ENCODE results near the gene CHD5.
A peak's percentile ranks its signal among the peaks of the same experiment; 100 is the strongest.

The CHD5 gene

DNA sequence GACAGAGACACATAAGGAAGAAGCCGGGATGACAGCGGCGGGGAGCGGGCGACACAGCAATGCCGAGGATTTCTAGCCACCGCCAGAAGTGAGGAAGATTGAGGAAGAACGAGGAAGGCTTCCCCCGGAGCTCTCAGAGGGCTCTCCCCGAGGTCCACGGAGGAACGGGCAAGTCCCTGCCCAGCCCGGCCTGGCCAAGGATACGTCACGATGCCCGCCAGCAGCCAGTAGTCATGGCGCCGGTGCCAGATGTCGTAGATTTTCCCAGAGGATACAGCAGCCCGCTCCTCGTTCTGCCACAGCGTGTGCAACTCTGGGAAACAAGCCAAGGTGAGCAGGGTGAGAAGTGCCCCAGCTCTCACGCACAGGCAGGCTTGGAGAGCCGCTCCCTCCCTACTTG is 68.5 kb downstream of the CHD5 start:
- DNase-seq (ENCODE audit: low read depth) = no peak

DNA sequence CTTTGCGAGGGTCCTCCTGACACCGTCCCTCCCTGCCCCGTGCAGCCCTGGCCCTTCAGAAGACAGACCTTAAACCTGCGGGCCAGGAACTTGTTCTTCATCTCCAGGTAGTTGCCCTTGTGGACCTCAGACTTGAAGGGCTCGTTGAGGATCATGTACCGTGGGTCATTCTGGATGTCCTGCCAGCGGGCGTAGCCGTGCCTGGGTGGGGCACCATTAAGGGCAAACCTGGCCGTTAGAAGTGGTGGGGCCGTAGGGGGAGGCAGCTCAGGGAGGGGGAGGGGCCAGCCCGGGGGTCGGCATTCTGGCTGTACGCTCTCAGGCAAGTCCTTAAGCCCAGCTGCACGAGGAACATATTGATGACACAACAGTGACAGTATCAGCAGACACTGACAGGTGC is 69.8 kb downstream of the CHD5 start:
- DNase-seq (ENCODE audit: low read depth) = no peak

DNA sequence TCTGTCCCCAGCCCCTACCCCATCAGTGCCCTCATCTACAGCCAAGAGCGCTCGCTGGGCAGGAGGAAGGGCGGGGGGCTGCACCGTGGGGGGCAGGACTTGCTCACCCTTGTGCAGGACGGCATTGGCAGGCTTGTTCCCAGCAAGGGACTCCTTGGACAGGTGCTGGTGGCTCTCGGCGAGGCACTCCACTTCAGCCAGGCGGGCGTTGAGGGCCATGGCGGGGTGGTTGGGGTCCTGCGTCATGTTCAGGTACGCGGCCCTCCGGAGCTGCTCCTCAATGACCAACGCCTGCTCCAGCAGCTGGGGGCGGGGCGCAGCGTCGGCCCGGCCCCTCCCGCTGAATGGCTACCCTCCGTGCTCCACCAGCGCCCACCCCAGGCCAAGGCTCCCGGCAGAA is 70.4 kb downstream of the CHD5 start:
- DNase-seq (ENCODE audit: low read depth) = no peak

DNA sequence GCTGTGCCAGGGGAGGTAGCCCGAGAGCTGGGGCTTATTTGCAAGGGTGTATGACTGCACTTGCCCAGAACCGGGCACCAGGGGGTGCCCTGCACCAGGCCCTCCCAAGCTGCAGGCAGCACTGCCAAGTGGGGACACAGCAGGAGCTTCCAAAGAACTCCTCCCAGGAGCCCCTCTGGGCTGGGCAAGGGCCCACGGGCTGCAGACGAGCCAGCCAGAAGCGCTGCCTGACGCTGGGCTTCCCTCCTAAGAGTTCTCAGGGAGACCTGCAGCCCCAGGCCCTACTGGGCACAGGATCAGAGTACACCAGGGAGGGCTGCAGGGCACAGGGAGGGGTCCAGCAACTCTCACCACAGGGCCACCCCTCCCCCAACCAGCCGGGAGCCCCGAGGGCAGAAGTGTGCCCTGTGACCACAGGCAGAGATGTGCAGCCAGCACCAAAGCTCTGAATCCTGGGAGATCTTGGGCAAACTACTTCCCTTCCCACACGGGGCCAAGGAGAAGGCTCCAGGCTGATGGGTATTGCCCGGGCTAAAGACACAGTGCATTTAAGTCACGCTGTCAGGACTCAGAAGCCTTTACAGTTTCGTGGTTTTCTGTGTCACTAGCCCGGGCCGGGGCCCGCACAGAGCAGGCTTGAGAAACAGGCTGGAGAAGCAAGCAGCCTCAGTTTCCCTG is 71.0 kb downstream of the CHD5 start:
- DNase-seq (ENCODE audit: low read depth) = peak; percentile 47

DNA sequence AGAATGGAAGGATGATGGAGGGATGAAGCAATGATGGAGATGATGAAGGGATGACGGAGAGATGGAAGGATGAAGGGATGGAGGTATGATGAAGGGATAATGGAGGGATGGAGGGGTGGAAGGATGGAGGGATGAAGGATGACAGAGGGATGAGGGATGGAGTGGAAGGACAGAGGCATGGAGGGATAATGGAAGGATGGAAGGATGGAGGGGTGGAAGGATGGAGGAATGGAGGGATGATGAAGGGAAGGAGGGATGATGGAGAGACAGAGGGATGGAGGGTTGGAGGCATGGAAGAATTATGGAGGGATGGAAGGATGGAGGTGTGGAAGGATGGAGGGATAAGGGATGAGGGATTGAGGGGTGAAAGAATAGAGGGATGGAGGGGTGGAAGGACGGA is 71.6 kb downstream of the CHD5 start:
- no peak for DNase-seq (ENCODE audit: low read depth)

DNA sequence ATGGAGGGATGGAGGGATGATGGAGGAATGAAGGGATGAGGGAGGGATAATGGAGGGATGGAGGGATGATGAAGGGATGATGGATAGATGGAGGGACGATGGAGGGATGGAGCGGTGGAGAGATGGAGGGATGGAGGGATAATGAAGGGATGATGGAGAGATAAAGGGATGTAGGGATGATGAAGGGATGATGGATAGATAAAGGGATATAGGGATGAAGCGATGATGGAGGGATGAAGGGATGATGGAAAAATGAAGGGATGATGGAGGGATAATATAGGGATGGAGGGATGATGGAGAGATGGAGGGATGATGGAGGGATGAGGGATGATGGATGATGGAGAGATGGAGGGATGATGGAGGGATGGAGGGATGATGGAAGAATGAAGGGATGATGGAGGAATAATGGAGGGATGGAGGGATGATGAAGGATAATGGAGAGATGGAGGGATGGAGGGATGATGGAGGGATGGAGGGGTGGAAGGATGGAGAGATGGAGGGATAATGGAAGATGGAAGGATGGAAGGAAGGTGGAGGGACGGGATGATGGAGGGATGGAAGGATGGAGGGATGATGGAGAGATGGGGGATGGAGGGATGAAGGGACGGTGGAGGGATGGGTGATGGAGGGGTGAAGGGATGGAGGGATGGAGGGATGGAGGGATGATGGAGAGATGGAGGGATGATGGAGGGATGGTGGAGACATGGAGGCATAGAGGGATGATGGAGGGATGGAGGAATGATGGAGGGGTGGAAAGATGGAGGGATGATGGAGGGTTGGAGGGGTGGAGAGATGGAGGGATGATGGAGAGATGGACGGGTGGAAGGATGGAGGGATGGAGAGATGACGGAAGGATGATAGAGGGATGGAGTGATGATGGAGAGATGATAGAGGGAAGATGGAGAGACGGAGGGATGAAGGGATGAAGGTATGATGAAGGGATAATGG is 72.4 kb downstream of the CHD5 start:
- DNase-seq (ENCODE audit: low read depth) = no peak

DNA sequence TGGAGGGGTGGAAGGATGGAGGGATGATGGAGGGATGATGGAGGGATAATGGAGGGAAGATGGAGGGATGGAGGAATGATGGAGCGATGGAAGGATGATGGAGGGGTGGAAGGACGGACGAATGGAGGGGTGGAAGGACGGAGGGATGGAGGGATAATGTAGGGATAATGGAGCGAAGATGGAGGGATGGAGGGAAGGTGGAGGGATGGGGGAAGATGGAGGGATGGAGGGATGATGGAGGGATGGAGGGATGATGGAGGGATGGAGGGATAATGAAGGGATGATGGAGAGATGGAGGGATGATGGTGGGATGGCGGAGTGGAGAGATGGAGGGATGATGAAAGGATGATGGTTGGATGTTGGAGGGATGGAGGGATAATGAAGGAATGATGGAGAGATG is 73.1 kb downstream of the CHD5 start:
- DNase-seq (ENCODE audit: low read depth) = no peak

DNA sequence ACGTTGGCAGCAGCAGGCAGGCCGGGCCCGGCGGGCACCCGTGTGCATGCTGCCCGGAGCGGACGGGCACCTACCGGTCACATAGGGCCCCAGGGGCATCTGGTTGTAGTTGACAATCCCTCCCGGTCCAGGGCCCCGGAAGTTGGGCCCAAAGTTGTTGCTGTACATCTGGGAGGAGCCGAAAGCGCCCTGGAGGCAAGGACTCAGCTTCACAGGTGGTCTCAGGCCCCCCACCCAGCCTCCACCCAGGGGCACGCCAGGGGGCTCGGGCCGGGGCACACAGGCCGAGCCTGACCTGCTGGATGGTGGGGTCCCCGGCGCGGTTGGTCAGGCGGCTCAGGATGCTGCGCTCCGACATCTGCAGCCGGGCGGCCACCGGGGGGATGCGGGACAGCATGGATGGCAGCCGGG is 73.8 kb downstream of the CHD5 start:
- no peak for DNase-seq (ENCODE audit: low read depth)

DNA sequence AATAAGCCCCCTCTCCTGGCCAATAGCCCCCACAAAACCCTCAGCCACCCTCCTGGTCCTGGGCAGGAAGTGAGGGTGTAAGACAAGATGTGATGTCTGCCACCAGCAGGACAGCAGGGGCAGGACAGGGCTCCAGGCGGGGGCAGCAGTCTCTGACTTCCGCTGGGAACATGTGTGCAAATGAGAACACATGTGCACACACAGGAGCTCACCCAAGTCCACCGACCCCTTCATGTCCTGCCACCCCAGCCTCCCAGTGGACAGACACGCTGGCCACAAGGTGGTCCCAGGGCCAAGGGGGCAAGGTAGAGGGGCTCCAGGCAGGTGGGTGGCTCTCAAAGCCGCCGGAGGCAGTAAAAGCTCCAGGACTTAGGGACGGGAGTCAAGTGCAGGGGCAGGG is 74.4 kb downstream of the CHD5 start:
- DNase-seq (ENCODE audit: low read depth) = no peak

DNA sequence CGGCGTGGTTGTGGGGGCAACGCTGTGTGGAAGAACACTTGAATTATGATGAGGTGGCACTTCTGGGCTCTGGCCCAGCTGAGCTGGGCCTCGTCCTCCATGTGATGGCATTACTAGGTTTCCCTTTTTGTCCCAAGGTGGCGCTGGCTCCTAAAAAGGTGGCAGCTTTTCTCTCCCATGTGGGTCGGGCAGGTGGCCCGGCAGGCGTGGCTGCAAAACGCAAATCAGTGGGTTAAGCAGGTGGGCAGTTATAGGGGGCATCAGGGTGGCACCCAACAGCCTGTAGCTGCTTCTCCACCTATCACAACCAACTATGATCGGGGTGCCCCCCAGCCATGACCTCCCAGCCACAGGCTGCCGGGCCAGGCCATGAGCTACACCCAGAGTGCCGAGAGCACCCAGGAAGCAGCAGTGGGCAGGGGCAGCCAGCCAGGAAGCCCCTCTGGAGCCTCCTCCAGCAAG is 74.9 kb downstream of the CHD5 start:
- DNase-seq (ENCODE audit: low read depth) = no peak

DNA sequence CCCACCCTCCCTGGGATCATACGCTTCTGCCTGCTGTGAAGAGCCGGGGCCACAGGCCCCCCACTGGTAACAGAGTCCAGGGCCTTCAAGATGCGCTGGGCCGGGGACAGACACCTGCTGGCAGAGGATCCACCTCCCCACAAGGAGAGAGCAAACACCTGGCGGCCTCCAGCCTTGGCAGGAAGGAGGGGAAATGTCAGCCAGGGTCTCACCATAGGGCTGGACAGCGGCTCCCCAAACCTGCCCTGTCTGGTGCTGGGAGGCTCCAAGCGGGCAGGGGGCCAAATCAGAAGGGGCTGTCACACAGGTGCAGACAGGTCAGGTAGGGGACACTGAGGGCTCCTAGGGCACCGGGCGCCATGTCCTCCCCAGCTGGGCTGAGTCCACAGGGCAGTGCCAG is 75.5 kb downstream of the CHD5 start:
- DNase-seq (ENCODE audit: low read depth) = no peak

DNA sequence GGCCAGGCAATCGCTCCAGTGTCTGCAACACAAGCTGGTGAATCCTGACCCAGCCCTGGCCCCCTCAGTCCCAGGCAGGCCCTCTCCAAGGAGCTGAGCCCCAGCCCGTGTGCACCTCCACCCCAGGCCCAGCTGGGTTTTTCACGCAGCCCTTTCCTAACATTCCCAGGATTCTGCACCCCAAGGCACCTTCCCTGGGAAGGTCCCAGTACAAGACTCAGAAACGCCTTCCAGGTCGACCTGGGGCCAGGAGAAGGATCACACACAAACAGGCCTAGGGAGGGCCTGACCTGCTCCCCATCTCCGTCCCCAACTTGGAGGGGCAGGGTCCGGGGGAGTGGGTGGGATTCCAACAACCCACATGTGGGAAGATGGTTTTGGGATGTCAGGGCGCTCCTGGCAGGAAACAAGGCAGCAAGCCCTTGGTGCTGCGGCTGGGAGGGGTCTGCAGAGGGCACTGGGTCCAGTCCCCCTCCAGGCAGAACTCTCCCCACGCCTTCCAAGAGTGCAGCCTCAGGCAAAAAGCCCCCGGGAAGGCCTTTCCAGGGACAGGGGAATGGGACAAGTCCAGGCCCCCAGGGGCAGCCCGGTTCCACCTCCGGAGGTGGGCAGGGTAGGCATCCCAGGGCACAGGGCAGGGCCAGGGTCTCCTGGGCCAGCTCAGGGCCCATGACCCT is 76.1 kb downstream of the CHD5 start:
- no peak for DNase-seq (ENCODE audit: low read depth)

DNA sequence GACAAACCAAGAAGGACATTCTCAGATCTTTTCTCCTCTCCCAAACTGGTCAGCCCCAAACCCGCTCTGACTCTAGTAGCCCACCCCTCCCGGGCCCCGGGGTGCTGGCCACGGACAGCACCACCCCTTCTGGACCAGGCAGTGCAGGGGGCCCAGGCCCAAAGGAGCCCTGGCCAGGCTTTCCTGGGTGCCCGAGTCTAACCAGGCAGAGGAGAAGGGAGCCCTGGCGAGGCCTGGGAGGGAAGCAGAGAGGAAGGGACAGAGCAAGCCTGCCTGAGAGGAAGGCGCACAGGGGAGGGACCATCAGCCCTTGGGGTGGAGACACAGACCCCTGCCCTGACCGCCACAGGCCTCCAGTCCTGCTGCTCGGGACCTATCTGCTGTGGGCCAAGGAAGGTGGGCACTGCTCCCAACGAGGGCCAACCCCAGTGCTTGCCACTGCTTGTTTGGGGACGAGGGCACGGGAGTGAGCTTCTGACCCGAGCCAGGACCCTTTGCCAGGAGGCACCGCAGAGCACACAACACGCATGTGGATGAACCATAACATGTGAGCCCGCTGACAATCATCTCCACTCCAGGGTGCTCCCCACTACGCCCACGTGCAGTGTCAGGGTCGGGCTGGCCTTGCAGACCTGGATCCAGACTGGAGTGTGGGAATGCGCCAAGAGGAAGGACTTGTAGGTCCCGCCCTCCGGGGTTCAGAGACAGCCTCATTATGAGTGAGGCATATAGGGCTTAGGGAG is 76.8 kb downstream of the CHD5 start:
- no peak for DNase-seq (ENCODE audit: low read depth)

DNA sequence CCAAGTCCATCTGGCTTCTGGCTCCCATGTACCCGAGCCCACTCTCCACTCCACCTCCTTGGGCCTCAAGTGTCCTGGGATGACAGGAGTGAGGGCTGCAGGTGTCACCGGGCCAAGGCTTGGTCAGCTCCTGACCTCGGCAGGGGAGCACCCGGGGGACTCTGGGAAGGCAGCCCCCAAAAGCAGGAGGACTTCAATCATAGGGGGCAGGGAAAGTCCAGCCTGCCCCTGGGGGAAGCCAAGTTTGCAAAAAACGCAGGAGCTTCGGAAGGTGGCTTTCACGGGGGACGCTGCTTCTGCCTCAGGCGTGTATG is 77.6 kb downstream of the CHD5 start:
- no peak for DNase-seq (ENCODE audit: low read depth)

DNA sequence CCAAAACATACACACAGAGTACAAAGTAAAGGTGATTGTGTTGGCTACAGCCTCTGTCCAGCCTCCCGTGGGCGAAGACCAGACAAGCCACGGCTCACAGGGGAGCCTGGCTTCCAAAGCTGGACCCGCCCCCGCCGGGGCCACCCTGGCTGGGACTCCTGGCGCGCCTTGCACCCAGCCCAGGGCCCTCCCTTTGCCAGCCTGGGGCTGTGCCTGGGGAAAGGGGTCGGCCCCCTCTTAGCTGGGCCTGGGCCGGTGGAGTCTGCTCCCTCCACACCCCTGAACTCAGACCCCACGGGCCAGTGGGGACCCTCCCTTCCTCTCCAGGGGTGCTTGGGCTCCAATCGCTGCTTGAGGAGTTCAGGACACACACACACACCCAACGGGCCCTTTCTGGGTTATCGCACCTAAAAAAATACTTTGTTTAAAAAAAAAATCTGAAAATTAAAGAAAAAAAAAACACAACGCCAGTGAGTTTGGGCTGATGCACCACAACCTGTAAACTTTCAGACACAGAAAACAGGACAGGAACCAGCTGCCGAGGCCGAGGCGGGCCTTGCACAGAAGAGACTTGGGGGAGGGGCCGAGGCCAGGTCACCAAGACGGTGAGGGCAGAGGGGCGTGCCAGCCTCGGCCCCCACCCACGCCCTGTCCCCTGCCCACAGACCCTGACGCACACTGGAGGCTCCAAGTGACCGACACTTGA is 78.1 kb downstream of the CHD5 start:
- DNase-seq (ENCODE audit: low read depth) = no peak

DNA sequence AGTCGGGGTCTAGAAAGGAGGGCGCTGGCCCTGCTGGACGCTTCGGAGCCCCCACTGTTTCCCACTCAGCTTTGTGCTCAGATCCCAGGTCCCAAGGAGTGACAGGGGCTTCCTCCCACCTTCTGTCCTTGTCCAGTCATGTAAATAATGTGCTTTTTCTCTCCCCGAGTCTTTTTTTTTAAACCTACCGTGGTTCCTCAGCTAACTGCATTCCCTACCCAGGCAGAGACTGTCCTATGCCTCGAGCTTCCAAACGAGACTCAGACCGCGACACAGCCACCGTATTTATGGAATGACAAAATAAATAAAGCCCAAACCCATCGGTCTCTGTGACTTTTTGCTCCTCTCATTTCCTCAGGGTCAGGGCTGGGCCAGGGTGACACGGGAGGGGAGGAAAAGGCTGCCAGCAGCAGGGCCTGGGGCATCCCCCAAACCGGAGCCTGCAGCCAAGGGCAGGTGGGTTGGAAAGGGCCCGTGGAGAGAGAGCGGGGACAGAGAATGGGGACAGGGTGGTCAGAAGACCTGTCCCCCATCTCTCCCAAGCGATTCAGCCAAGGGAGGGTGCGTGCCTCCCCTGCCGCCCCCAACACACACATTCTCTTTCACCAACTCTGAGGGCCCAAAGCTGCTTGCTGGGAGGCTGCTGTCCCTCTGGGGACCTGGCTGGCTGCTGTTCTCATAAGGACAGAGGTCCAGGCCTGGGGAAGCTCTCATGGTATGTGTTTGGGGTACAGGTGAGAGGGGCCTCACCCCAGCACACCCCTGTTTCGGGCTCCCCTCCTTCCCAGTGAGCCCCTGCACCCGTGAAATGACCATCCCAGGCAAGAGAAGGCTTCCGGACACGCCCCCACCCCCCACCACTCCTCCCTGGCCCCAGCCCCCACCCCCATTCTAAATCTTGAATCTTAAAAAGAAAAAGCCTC is 79.0 kb downstream of the CHD5 start:
- DNase-seq (ENCODE audit: low read depth) = no peak

DNA sequence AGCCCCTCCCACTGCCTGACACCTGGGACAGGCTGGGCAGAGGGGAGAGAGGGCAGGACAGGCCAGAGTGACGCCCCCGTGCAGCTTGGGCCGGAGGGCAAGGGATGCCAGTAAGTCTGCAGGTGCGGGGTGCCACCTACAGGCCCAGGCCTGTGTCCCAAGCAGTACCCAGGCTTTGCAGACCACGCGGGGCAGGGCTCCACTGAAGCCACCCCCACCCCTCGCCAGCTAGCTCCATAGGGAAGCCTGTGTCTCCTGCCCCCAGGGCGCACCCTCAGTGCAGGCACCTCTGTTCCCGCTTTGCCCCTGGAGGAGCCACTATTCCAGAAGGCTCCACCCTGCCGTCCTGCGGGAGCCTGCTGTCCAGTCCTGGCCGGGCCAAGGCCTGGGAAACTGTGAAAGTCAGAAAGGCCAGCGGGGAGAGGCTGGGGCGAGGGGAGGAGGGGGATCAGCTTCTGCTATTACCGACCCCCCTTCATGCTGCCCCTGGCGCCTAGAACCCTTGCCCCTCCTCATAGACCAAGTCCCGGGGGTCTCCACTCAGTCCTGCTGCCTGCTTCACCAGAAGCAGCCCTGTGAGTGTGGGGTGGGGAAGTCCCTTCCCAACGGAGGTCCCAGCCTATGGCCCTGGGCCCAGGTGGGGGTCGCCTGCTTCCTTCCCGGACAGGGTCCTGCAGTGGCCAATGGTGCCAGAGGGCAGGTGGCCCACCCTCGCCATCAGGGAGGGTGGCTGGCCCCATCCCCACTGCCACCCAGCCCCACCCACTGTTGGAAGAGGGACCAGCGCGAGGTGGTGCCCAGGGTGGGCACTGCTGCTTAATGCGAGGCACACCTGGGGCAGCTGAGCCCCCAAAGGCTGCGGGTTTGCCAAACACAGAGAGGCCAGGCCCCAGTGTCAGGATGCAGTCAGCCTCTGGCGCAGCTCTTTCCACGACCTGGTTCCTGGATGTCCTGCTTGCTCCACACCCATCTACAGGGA is 80.0 kb downstream of the CHD5 start:
- no peak for DNase-seq (ENCODE audit: low read depth)

DNA sequence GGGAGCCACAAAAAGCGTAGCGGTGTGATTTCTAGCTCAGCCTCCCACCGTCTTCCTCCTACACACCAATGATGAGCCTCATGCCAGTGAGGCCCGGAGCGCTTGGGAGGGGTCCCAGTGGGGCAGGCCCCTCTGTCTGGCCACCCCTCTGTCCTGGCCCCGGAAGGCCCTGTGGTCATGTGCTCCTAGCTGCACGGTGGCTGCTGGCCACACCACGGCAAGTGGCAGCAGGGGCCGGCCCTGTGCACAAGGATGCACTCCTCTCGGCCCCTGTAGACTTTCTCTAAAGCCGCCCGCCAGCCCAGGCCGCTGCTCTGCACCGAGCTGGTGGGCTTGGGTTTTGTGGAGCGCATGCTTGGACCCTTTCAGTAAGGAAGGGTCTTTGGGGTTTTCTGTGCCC is 80.8 kb downstream of the CHD5 start:
- no peak for DNase-seq (ENCODE audit: low read depth)

All from CMK (cell line).